AG09319 (cell line): Measurements from ENCODE around the gene NCLN.
A peak's percentile ranks its signal among the peaks of the same experiment; 100 is the strongest.
"Not testable (repeated sequence)": the region's sequence is repeated elsewhere in the genome, so short reads cannot be mapped to it uniquely, and the experiment has no call there.

Experiments used
- DNase-seq: peaks from one replicate; pipeline ENCODE4 v3.0.0-alpha.2; 2010; ENCODE audit warnings: low read depth; ENCODE audit errors: extremely low read depth
- CTCF ChIP-seq: IDR thresholded peaks from 2 replicates; pipeline ENCODE4 v1.5.1; 2011; ENCODE audit warnings: low read depth, mild to moderate bottlenecking, inconsistent platforms, low read length, moderate library complexity

NCLN gene

DNA sequence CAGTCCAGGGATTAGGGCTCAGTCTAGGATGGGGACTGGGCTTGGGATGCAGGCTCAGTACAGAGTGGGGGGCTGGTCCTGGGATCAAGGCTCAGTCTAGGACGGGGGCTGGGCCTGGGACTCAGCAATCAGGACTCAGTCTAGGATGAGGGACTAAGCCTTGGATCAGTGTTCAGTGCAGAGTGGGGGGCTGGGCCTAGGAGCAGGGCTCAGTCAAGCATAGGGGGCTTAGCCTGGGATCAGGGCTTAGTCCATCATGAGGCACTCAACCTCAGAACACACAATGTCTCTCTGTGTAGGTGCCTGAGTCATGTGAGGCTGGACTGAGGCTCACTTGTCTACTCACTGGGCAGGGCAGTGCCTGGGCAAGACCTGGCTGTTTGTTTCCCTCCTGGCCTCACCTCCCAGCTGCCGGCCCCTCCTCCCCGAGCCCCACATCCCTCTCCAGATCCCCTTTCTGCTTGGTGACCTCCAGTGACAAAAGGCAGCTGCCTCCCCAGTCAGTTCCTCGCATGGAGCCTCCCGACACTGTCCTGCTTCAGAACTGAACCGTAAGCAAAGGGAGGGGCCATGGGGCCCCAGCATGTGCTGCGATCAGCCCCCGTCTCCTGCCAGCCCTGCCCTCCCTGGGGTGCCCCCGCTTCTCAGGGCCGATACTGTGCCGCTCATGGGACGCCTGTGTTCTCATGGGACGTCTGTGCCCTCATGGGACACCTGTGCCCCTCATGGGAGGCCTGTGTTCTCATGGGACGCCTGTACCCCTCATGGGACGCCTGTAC, 13.6 kb upstream of the NCLN start:
- no peak for DNase-seq

GRCh38 chr19:3172673-3173000, 13.1 kb upstream of the NCLN start:
- not testable (repeated sequence) for DNase-seq

More for the DNA sequence above, 13.6 kb upstream of the NCLN start:
- TF ChIP-seq CTCF: no peak

- peak; percentile 47 for DNase-seq
- TF ChIP-seq CTCF: no peak
Measured at GRCh38 chr19:3175781-3176714, 9.7 kb upstream of the NCLN start.

- DNase-seq: no peak
- no peak for TF ChIP-seq CTCF
Measured at GRCh38 chr19:3176715-3177501, 8.8 kb upstream of the NCLN start.

DNA sequence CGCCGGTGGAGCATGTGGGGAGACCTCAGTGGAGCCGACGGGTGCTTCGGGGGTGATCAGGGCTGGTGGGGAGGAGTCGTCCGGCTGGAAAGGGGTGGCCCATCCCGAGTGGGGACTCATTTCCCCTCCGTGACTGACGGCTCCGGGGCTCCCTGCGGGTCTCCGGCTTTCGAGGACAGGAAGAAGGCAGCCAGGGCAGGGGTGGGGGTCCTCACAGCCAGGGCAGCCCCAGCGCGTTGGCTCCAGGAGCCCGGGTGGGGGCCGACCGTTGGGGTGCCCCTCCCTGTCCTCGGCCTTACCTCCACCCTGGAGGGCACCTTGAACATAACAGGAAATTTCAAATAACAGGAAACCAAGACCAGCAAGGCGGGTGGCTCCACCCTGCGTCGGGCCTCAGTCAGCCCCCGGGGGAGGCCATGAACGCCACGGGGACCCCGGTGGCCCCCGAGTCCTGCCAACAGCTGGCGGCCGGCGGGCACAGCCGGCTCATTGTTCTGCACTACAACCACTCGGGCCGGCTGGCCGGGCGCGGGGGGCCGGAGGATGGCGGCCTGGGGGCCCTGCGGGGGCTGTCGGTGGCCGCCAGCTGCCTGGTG, 7.3 kb upstream of the NCLN start, which contains the start of gene S1PR4:
S1PR4 (plus strand) TSS at position 393 of the 596 bp plus-strand sequence; CDS start at position 417, 24 bp downstream.
- no peak for DNase-seq
- TF ChIP-seq CTCF: no peak

DNA sequence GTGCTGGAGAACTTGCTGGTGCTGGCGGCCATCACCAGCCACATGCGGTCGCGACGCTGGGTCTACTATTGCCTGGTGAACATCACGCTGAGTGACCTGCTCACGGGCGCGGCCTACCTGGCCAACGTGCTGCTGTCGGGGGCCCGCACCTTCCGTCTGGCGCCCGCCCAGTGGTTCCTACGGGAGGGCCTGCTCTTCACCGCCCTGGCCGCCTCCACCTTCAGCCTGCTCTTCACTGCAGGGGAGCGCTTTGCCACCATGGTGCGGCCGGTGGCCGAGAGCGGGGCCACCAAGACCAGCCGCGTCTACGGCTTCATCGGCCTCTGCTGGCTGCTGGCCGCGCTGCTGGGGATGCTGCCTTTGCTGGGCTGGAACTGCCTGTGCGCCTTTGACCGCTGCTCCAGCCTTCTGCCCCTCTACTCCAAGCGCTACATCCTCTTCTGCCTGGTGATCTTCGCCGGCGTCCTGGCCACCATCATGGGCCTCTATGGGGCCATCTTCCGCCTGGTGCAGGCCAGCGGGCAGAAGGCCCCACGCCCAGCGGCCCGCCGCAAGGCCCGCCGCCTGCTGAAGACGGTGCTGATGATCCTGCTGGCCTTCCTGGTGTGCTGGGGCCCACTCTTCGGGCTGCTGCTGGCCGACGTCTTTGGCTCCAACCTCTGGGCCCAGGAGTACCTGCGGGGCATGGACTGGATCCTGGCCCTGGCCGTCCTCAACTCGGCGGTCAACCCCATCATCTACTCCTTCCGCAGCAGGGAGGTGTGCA, 6.6 kb upstream of the NCLN start:
- no peak for DNase-seq
- no peak for TF ChIP-seq CTCF
